Left renal pelvis (tissue), 4 donors: ENCODE measurements around the gene ACYP2. TPM values are rescaled to one million over a fixed set of nuclear protein-coding genes. Genes with fewer than 3 reads are reported as not detected.

Experiments used
- DNase-seq, 4 donors: peaks; one replicate each; pipeline ENCODE4 v3.0.0-alpha.2; 2013; ENCODE audit warnings: low read depth in 4 of 4, low spot score in 3 of 4
- polyA plus RNA-seq, 4 donors: library from polyadenylated mRNA; unstranded; fragments of 120-200 nt; gene quantifications; one replicate each; pipeline ENCODE4 v1.2.1, GENCODE V29; 2013; ENCODE audit not compliant: insufficient read length in 4 of 4

The ACYP2 gene
- polyA plus RNA-seq, 4 donors, result 13.0 to 26.2 (median 18.2) TPM

DNA sequence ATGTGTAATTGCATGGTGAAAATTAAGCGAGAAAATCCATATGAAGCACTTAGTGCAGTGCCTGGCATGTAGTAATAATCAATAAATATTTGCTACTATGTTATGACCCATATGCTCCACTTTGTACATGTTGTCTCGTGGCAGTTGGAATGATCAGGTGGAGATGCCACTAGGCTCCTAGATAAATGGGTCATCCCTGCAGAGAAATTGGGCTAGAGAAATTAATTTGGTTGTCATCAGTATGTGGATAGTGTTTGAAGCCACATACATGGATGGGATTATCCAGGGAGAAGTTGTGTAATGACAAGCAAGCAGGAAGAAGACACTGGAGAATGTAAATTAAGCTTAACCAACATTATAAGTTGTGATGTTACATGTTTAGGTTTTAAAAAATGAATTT is 33.0 kb downstream of the ACYP2 start:
- no peak for DNase-seq

GRCh38 chr2:54149638-54150441 is 34.4 kb downstream of the ACYP2 start:
- no peak for DNase-seq

DNA sequence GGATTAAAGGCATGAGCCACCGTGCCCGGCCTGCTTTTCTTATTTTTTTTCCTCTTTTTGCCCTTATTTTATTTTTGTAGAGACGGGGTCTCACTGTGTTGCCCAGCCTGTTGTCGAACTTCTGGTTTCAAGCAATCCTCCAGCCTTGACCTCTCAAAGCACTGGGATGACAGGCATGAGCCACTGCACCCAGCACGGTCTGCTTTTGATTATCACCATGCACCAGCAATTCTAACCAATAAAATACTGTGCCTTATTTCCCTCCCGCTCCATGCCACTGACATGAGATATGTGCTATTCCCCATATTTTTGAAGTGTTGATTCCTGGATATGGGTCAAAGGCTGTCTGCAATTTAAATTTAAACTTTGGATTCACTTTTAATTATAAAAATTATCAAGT is 42.9 kb downstream of the ACYP2 start:
- no peak for DNase-seq

DNA sequence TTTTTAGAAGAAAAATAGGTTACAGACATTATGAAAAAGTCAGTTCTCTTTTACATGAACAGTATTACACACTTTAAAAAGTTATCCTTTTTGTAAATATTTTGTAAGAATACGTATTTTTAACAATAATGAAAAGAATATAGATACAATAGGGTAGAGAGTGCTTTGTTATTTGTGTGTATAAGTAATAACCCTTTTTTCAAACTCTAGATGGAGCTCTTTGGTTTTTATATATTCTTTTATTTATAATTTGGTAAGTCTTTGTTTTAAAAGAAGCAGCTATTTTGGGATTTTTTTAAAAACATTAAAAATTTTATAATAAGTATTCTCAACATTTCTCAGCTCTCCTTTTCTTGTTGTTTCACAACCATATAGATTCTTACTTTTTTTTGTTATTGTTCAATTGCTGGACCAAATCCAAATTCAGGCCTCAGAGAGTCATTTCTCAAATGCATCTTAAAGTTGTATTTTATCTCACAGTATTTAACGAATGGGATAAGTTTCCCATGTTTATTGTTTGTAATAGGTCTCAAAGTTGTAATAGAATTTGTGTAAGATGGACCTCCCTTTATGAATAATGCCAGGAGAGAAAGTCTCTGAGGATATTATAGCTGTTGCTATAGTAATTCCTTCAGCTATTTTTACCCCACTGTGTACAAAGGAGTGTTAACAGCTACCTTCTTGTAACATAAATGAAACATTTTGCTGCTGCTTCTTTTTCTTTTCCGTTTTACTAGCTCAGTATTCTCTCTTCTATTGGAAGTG is 46.4 kb downstream of the ACYP2 start:
- DNase-seq, result no peak

DNA sequence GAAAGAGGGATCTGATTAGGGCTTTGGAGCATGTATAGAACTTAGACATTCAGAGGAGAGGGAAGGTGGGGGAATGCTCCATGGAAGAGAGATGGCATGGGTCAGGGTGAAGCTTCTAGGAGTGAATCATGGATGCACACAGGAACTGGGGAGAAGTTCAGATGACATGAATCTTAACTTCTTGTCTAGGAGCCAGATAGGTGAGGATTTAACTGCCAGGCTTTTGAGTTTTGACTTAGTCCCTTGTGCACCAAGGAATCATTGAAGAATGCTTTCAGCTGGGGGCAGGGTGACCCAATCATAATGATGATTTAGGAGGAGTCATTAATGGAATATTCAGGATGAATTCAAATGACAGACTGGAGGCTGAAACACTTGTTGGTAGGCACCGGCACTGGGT is 48.7 kb downstream of the ACYP2 start:
- DNase-seq, result no peak

DNA sequence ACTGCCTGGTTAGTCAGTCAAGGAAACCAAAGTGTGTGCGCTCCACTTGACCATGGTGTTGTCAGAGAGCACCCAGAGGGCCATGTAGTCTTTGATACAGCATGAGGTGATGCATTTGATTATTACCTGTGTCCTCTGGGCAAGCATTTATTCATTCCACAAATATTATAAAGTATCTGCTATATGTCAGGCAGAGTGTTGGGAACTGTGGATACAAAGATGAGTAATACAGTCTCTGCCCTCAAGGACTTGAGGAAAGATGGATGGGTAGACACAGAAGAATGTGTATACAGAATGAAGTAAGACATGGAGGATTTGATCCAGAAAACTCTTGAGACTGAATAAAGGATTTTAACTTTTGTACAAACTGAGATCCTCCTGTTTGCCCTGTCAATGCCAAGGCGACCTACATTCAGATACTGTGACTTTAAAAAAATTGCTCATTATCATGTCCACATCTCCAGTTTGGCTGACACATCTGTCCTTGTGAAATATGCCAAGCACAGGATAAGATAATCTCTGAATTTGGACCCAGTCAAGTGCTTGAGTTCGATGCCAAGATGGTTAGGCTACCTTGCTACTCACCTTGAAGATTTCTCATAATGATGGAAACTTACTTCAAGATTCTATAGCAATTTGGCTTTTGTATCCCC is 50.8 kb downstream of the ACYP2 start:
- DNase-seq, result no peak

DNA sequence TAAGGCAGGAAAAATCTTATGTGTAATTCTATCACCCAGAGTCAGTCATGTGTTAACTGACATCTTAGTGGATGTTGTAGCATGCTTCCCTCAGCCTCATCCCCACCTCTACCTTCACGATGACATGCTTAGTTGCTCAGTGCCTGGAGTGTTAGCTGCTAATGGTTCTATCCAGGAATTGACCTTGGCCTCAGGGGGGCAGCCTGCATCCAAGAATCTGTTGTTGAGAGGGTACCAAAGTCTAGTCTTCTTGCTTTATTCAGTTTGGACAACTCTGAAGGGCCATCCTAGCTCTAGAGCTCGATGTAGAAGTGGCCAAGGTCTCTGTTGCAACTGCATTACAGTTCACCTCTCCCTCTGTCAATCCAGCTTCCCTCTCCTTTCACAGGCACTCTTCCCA is 61.2 kb downstream of the ACYP2 start:
- DNase-seq, result peak in 2 of 4 donors; percentile 3 to 22

GRCh38 chr2:54183281-54183680 is 67.9 kb downstream of the ACYP2 start:
- no peak for DNase-seq

GRCh38 chr2:54183972-54184371 is 68.6 kb downstream of the ACYP2 start:
- no peak for DNase-seq

- no peak for DNase-seq
Measured at GRCh38 chr2:54185105-54185504, 69.7 kb downstream of the ACYP2 start.

- no peak for DNase-seq
Measured at GRCh38 chr2:54187331-54187730, 71.9 kb downstream of the ACYP2 start.

DNA sequence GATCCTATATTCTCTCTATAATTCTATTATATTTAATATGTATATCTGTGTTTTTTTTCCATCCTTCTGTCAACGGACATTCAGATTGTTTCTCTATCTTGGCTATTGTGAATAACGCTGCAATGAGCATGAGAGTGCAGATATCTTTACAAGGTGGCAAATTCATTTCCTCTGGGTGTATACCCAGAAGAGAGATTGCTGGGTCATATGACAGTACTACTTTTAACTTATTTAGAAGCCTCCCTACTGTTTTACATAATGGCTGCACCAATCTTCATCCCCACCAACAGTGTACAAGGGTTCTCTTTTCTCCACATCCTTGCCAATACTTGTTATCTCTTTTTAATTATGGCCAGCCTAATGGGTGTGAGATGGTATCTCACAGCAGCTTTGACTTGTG is 74.1 kb downstream of the ACYP2 start:
- no peak for DNase-seq

GRCh38 chr2:54191361-54192135 is 76.1 kb downstream of the ACYP2 start:
- DNase-seq, result no peak

DNA sequence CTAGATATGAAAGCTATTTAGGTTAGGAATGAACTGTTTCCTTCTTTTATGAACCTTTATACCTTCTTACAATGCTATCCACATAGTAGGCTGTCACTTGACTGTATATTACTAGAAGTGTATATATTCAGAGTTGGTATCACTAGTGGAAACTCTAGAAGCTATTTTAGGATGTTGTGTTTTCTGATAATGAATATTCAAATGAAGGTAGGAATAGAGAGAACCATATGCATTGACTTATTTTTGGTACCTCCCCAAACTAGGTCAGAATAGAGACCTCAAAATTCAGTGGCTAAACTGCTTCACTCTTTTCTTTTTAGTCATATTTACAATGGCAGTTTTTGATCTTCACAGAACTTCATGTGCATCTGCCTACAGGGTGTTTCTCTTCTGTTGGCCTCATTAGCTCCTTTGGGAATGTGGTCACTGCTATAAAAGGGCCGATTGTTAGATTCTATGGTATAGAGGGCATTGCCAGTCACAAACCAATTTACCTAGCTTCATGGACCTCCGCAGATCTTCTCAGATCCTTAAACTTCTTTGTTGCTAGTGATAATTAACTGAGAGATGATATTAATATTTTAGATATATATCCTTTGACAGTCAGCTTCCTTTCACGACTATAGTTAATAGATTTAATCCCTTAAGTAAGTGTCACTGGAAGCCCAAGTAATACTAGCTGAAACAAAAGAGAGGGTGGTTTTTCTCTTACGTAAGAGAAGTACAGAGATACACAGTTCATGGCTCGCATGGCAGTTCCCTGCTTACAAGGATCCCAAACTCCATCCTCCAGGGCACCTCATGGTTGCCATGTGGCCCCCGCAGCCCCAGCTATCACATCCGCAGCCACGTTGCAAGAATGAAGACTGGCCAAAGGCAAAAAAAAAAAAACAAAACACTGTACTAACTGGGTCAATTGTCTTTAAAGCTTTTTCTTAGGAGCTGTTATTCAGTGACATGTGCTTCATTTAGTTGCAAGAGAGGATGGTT is 79.6 kb downstream of the ACYP2 start:
- no peak for DNase-seq

GRCh38 chr2:54196646-54197045 is 81.2 kb downstream of the ACYP2 start:
- DNase-seq, result no peak

DNA sequence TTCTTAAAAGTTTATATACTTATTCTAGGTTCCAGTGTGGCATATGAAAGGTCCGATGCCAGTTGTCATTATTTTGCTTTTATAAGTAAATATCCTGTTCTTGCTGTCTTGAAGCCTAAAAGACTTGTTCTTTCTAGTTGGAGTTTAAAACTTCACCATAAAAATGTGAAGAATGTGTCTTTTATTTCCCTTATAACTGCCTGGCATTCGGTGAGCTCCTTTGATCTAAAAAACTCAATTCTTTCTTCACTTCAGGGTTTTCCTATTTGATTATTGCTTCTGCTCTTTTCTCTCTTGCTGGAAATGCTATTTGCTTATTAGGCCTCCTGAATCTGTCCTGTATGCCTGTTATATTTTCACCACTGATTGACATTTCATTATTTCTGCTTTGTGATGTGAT is 89.1 kb downstream of the ACYP2 start:
- DNase-seq, result no peak

DNA sequence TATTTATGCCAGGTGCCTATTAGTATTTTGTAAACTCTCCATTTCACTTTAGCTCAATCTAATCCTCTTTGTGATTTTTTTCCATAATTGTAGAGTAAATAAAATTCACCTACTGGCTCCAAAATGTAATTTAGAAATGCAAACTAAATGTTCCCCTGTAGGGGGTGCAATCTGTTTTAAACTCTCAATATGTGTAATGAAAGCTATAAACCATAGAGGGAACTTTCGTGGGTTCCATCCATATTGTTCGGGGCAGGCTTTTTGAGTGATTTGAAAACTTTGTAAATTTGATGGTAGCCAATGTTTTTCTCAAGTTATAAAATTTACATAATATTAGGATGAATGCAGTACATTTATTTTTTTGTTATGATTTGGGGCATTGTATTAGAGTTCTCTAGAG is 91.2 kb downstream of the ACYP2 start:
- no peak for DNase-seq

DNA sequence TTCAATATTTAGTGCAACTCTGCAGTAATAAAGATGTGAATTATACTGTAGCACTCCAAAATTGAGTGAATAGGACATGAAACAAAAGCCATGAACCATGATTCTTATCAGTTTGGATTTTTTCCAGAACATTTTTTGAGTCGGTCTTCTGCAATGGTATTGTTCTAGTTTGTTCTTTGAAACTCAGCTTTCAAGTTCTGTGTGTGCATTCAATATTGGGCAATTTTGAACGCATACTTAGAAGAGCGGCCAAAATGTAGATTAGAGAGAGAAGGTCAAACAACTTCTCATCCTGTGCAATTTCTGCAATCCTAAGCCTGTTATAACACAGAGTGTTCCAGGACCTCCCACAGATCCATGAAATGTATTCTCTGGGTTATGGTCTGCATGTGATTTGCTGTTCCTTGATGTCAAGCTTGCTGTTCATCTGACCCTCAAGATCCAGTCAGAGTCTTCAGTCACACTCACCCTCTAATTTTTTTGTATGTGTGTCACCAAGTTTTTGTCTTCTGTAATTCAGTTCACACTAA is 92.3 kb downstream of the ACYP2 start:
- DNase-seq, result no peak
